Stimulated activated memory B cell treated with anti-CD40 and anti-IgM and Interleukin-4, amounts not matched to agents 10 μg/mL and 1 μg/mL and 100 μg/mL, for 72 hours (primary cell): ENCODE results near the gene KAZALD1.

Source experiments
- ATAC-seq: fragments of 150-1000 bp; cut with Tn5 transposase; 2 replicates; pipeline ENCODE4 v1.10.0; 2021
- H3K27ac Mint-ChIP-seq: one replicate; pipeline ENCODE4 v1.8.0; 2022; ENCODE audit warnings: mild to moderate bottlenecking, mixed read lengths
- H3K27me3 Mint-ChIP-seq: one replicate; pipeline ENCODE4 v1.8.0; 2022; ENCODE audit warnings: mixed read lengths
- H3K36me3 Mint-ChIP-seq: one replicate; pipeline ENCODE4 v1.8.0; 2022; ENCODE audit warnings: mixed read lengths
- H3K4me1 Mint-ChIP-seq: one replicate; pipeline ENCODE4 v1.8.0; 2022; ENCODE audit warnings: mixed read lengths
- H3K4me3 Mint-ChIP-seq: one replicate; pipeline ENCODE4 v1.8.0; 2022; ENCODE audit warnings: mild to moderate bottlenecking, moderate library complexity, mixed read lengths
- H3K9me3 Mint-ChIP-seq: one replicate; pipeline ENCODE4 v1.8.0; 2022; ENCODE audit warnings: mixed read lengths

The KAZALD1 gene

DNA sequence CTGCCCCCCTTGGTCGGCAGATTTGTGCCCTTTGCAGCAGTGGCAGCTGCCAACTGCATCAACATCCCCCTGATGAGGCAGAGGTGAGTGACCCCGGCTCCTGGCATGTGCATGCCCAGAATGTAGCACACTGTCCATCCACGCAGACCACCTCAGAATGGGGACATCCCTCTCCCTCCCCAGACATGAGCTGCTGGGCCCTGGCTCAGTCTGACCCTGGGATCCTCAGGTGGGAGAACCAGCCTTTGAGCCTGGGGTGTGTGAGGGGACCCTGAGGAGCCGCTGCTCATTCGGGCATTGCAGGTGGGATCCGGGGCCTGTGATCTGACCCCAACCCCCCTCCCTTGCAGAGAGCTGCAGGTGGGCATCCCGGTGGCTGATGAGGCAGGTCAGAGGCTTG lies 25.1 kb upstream of the KAZALD1 start:
- H3K27ac Mint-ChIP-seq: no peak overlapping the region
- H3K27me3 Mint-ChIP-seq: no peaks in the 10 kb centered on the region
- ATAC-seq: no peak
- no peaks in the 10 kb centered on the region for H3K9me3 Mint-ChIP-seq
- peaks cover 29% of the 10 kb centered on the region for H3K36me3 Mint-ChIP-seq
- H3K4me1 Mint-ChIP-seq: peaks cover 21% of the 10 kb centered on the region
- no peak overlapping the region for H3K4me3 Mint-ChIP-seq

DNA sequence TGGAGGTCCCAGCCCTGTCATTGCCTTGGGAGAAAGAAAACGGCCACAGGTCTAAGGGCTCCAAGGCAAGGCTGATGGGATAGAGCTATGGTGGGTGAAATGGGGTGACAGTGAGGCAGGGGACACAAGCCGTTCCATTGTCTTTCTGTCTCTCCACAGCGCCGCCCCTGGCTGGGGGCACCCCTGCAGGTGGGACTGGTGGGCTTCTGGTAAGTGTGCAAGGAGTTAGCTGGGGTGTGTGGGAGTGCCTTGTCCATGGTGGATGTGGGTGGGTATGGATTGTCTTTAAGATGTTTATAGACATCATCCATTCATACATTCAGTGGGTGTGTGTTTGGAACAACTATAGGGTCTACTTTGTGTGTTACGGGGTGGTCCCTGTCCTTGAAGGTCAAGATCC lies 23.3 kb upstream of the KAZALD1 start:
- peaks cover 29% of the 10 kb centered on the region for H3K36me3 Mint-ChIP-seq
- no peak overlapping the region for H3K4me3 Mint-ChIP-seq
- no peaks in the 10 kb centered on the region for H3K27me3 Mint-ChIP-seq
- H3K9me3 Mint-ChIP-seq: no peaks in the 10 kb centered on the region
- no peak overlapping the region for H3K27ac Mint-ChIP-seq
- H3K4me1 Mint-ChIP-seq: peaks cover 23% of the 10 kb centered on the region
- no peak for ATAC-seq

DNA sequence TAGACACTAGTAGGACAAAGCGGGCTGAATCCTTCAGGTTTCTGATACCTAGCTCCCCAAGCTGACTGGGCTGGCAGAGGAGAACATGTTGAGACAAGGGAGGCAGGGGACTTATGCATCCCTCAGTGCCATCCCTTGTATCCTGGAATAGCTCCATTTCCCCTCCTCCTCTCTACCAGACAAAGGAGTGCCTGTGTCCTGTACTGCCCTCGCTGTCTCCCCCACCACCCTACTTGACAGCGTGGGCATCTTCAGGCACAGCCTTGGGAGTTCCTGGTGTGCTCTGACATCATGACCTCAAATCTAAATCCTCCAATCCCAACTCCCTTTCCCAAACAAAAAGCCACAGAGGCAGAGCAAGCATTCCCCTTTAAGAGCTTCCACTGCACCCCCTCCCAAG lies 21.7 kb upstream of the KAZALD1 start:
- ATAC-seq: no peak
- no peaks in the 10 kb centered on the region for H3K9me3 Mint-ChIP-seq
- H3K36me3 Mint-ChIP-seq: peaks cover 29% of the 10 kb centered on the region
- no peaks in the 10 kb centered on the region for H3K27me3 Mint-ChIP-seq
- peaks cover 25% of the 10 kb centered on the region for H3K4me1 Mint-ChIP-seq
- H3K4me3 Mint-ChIP-seq: no peak overlapping the region
- no peak overlapping the region for H3K27ac Mint-ChIP-seq

DNA sequence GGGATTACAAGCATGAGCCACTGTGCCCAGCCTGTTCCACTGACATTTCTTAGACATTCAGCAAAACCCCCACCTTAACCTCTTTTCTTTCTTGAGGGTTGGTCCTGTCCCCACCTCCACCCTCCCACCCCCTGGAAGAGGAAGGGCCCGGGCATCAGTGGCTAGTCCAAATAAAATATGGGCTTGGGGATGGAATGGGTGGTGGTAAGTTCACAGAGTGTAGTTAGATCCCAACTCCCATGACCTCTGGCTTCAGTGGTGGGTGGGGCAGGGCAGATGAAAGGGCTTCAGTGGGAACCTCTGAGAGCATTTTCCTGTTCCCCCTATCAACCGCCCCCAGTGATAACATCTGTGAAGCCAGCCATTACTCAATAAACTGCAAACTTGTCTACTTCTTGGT lies 20.9 kb upstream of the KAZALD1 start:
- ATAC-seq: no peak
- Mint-ChIP-seq H3K4me3 (no peak overlapping the region), H3K36me3 (peaks cover 28% of the 10 kb centered on the region), H3K9me3 (no peaks in the 10 kb centered on the region), H3K27me3 (peaks cover under 1% of the 10 kb centered on the region), H3K4me1 (peaks cover 25% of the 10 kb centered on the region), H3K27ac (no peak overlapping the region)

DNA sequence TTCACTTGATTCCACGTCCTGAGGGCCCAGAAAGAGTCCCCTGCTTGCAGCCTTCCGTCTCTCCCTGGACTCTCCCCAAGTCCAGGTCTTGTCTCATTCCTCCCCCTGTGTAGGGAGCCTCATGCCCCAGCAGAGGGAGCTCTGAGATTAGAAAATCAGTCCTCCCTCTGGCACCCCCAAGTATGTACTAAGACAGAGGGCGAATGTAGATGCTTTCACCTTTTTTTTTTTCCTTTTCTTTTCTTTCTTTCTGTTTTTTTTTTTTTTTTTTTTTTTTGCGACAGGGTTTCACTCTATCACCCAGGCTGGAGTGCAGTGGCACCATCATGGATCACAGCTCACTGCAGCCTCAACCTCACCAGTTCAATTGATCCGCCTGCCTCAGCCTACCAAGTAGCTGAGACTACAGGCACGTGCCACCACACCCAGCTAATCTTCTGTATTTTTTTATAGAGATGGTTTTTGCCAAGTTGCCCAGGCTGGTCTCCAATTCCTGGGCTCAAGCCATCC lies 20.5 kb upstream of the KAZALD1 start:
- H3K4me3 Mint-ChIP-seq: no peak overlapping the region
- H3K27me3 Mint-ChIP-seq: peaks cover 5% of the 10 kb centered on the region
- ATAC-seq: peak; percentile 83
- H3K4me1 Mint-ChIP-seq: peaks cover 25% of the 10 kb centered on the region
- H3K36me3 Mint-ChIP-seq: peaks cover 24% of the 10 kb centered on the region
- no peaks in the 10 kb centered on the region for H3K9me3 Mint-ChIP-seq
- H3K27ac Mint-ChIP-seq: no peak overlapping the region

DNA sequence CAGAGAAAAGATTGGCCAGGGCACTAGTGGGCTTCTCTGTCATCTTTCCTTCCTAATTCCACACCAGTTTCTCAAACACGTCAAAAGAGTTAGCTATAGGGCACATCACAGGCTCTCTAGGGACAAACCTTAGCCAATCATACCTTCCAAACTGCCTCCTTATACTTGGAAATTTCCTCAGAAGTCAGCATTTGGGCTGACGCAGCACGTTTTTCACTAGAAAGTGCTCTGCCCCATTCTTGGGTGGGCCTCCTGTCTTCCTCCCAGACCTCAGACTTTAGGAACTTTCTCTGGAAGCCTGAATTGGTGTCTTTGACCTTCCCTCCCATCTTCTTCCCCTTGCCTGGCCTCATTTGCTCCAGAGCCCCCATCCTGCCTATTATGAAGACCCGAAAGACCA lies 19.7 kb upstream of the KAZALD1 start:
- Mint-ChIP-seq H3K27ac (peak overlapping the region; percentile 95), H3K36me3 (peaks cover 16% of the 10 kb centered on the region), H3K4me1 (peaks cover 25% of the 10 kb centered on the region), H3K9me3 (no peaks in the 10 kb centered on the region), H3K4me3 (peak overlapping the region; percentile 94), H3K27me3 (peaks cover 13% of the 10 kb centered on the region)
- no peak for ATAC-seq

DNA sequence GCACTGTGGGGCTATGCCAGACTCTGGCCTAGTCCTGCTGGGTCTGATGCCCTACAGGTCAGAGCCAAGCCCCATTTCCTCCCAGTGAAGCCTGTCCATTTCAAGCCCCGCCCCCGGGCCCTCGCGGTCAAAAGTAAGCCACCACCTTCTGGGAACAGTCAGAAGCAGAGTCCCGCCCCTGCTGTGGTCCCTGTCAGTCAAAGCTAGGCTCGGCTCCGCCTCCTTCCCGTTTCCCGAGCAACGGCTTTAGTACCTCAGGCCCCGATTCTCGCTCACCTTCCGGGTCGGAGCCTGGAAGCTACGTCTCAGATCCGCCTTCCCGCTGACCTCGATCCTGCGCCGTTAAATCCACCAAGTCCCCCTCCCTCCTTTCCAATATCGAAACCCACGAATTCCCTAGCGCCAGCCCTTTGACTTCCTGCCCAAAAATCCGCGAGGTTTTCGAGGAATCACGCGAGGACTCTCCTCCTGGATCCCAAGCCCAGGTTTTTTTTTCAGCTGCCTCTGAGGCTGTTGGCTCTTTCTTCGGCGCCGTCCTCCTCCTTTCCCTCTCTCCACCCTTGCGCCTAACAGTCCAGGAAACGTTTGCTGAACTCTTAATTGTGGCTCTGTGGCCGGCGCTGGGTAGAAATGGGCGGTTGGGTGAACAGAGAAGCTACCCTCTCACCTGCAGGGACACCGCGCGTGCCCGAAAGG lies 19.0 kb upstream of the KAZALD1 start:
- Mint-ChIP-seq H3K27me3 (peaks cover 20% of the 10 kb centered on the region), H3K4me3 (peak overlapping the region; percentile 94), H3K27ac (peak overlapping the region; percentile 95), H3K9me3 (no peaks in the 10 kb centered on the region), H3K4me1 (peaks cover 25% of the 10 kb centered on the region), H3K36me3 (peaks cover 9% of the 10 kb centered on the region)
- peak; percentile 96 for ATAC-seq

DNA sequence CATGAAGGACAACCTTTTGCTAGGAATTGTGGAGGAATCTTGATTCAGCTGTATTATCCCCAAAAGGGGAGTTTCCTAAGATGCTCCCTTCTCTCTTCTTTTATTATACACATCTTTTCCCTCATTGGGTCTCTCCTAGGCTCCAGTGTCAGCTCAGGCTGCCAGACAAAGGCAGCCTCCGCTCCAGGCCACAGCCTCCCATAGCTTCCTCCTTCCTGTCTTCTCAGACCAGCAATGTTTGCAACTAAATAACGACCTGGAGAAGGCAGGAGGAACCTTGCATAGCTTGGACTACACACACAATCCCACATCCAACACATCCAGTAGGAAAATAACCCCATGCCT lies 18.5 kb upstream of the KAZALD1 start:
- peaks cover 4% of the 10 kb centered on the region for H3K36me3 Mint-ChIP-seq
- no peaks in the 10 kb centered on the region for H3K9me3 Mint-ChIP-seq
- peak overlapping the region; percentile 95 for H3K27ac Mint-ChIP-seq
- H3K27me3 Mint-ChIP-seq: peaks cover 25% of the 10 kb centered on the region
- H3K4me1 Mint-ChIP-seq: peaks cover 28% of the 10 kb centered on the region
- ATAC-seq: no peak
- peak overlapping the region; percentile 94 for H3K4me3 Mint-ChIP-seq

DNA sequence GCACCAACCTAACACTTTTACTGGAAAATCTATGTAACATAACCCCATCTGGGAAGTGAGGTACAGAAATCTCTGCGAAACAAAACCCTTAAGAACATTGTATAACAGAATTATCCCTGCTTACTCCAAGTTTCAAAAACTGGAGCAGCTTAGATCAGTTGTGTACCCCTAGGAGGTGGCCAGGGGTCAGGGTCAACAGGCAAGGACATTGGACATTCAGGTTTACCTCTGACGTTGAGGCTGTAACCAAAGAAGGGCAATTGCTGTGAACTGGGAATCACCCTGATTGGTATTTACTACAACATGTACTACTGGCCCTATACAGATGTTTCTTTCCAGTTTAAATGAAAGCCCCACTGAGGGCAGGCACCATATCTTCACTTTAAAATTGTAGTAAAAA lies 17.7 kb upstream of the KAZALD1 start:
- peaks cover 33% of the 10 kb centered on the region for H3K27me3 Mint-ChIP-seq
- ATAC-seq: no peak
- H3K36me3 Mint-ChIP-seq: no peaks in the 10 kb centered on the region
- no peak overlapping the region for H3K4me3 Mint-ChIP-seq
- no peak overlapping the region for H3K27ac Mint-ChIP-seq
- no peaks in the 10 kb centered on the region for H3K9me3 Mint-ChIP-seq
- peaks cover 36% of the 10 kb centered on the region for H3K4me1 Mint-ChIP-seq

DNA sequence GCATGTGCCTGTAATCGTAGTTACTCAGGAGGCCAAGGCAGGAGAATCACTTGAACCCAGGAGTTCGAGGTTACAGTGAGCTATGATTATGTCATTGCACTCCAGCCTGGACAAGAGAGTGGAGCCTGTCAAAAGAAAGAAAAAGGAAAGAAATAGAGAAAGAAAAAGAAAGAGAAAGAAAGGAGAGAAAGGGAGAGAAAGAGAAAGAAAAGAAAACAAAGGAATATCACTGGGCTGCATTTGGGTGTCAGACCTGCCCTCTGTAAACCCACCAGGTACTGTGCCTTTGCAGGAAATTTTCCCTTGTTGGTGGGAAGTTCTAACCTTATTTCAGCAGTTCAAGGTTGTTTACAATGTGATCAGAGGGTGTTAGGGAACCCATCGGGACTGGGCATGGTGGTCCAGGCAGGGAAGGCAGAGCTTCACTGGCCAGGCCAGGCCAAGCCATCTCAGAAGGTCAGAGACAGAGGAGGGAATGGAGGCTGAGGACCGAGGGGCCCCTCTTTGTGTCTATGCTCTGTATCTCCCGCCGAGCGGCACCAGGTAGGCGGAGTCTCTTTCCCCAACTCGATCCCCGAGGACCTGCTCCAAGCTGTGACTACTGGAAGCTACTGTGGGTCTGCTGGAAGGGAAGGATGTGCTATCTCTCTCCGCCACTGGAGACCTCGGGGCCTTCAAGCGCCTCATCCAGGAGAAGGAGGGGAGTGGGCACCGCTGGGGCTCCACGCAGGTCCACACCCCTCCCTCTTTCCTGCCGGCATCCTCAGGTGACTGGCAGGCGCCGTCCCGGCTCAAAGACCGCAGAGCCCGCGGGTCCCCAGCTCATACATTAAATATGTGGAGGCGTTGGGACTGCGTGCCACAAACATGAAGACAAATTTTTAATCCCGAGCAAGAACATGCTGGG lies 15.2 kb upstream of the KAZALD1 start:
- H3K4me1 Mint-ChIP-seq: peaks cover 48% of the 10 kb centered on the region
- H3K9me3 Mint-ChIP-seq: no peaks in the 10 kb centered on the region
- H3K27me3 Mint-ChIP-seq: peaks cover 58% of the 10 kb centered on the region
- H3K27ac Mint-ChIP-seq: no peak overlapping the region
- no peaks in the 10 kb centered on the region for H3K36me3 Mint-ChIP-seq
- ATAC-seq: no peak
- H3K4me3 Mint-ChIP-seq: no peak overlapping the region

DNA sequence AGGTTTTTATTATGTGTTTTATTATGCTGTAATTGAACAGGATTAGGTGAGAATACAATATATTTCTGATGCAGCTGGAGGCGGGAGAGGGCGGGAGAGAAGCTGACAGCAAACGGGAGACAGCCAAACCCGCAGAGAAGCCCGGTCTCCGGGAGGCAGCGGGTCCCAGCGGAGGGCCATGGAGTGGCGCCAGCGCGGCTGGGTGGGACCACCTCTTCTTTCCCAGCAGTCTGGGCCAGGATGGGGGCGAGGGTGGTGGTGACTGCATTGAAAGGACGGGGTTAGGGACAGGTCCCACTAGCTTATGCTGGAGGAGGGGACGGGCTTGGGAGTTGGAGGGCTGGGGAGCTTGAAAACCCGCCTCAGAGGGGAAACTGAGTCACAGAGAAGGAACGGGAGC lies 14.5 kb upstream of the KAZALD1 start:
- Mint-ChIP-seq H3K9me3 (no peaks in the 10 kb centered on the region), H3K4me1 (peaks cover 45% of the 10 kb centered on the region), H3K36me3 (no peaks in the 10 kb centered on the region), H3K4me3 (no peak overlapping the region), H3K27ac (no peak overlapping the region), H3K27me3 (peaks cover 58% of the 10 kb centered on the region)
- no peak for ATAC-seq

DNA sequence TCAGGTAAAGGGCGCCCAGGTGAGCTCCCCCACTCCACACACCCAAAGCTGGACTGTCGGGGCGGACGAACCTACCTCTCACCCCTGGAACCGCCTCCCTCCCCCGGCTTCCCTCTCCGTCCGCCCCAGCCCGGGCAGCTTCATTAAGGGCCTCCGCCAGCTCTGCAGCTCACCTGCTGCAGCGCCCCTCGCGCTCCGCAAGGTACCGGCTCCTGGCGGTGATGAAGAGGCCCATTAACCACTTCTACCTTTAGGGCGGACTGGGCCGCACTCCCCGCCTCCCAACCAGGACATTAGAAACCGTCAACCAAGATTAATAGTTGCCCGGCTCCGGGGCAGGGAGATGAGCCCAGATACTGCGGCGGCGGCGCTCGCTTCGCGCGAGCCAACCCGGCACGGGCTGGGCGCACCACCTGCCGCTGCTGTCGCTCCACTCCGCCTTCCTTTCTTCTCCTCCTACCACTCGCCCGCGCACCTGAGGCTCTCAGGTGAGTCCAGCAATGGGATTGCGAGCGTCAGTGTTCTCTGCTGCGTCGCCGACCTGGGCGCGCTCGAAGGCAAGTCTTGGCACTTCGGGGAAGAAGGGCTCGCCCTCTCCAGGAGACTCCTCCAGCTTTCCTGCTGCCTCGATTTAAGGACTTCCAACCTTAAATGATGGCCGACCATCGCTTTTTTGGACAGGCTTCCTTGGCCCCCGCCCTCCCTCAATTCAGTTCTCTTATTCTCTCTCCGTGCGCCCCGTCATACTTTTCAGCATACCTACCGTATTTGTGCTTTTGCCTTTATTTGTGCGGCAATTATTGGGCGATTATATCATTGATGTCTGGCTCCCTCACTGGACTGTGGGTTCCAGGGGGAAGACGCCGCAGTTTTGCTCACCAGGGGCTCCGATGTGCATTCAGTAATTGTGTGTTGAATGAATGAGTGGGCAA lies 13.6 kb upstream of the KAZALD1 start:
- Mint-ChIP-seq H3K4me1 (peaks cover 35% of the 10 kb centered on the region), H3K9me3 (no peaks in the 10 kb centered on the region), H3K4me3 (no peak overlapping the region), H3K27me3 (peaks cover 58% of the 10 kb centered on the region), H3K27ac (no peak overlapping the region), H3K36me3 (no peaks in the 10 kb centered on the region)
- no peak for ATAC-seq

DNA sequence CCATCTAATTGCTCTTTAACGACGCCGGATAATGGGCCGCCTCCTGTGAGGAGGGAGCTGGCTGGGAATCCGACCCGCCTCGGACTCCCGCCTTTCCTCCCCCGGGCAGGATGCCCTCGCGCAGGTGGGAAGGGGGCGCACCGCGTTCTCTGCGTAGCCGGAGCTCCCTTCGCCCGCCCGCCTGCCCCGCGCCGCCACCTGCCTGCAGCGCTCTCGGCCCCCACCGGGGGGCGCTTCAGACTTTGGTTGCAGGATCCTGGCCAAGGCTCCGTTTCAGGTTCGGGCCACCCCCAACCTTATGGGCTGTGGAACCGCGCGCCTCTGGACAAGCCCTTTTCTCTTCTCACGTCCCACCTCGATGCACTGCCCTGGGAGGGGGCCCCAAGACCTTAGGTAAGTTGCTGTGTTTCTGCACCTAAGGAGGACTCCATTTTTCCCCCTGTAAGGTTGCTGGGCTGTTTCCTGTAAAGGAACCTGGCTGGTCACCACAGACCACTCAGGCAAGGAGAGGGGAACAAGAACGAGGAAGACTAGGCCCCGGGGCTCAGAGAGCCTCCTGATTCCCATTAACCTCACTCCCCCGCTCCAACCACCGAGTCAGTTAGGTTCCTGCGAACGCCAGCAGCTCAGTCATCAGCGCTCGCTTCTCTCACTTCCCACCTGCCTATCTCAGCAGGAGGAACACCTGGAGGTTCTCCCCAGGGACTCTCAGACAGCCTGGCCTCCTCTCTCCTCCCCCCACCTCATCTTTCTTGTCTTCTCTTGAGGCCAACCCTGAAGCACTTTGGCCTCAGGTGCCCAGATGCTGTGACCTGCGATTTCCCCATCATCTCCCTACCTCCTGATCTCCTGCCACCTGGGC lies 11.3 kb upstream of the KAZALD1 start:
- no peaks in the 10 kb centered on the region for H3K9me3 Mint-ChIP-seq
- H3K27me3 Mint-ChIP-seq: peaks cover 58% of the 10 kb centered on the region
- ATAC-seq: peak; percentile 64
- peaks cover 31% of the 10 kb centered on the region for H3K4me1 Mint-ChIP-seq
- no peaks in the 10 kb centered on the region for H3K36me3 Mint-ChIP-seq
- H3K4me3 Mint-ChIP-seq: peak overlapping the region; percentile 64
- H3K27ac Mint-ChIP-seq: no peak overlapping the region

DNA sequence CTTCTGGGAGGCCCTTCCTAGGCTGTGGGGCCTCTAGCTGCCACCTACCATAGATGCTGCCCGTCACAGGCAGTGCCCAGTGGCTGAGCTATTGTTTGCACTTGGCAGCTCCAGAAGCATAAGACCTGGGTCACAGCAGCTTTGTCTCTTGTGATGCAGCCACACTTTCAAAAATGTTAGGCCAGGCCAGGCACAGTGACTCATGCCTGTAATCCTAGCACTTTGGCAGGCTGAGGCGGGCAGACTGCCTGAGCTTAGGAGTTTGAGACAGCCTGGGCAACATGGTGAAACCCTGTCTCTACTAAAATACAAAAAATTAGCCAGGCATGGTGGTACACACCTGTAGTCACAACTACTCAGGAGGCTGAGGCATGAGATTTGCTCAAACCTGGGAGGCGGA lies 9.5 kb upstream of the KAZALD1 start:
- Mint-ChIP-seq H3K27ac (no peak overlapping the region), H3K9me3 (no peaks in the 10 kb centered on the region), H3K4me3 (no peak overlapping the region), H3K4me1 (peaks cover 37% of the 10 kb centered on the region), H3K27me3 (peaks cover 44% of the 10 kb centered on the region), H3K36me3 (peaks cover 10% of the 10 kb centered on the region)
- ATAC-seq: no peak
